ENCODE data around the gene MEF2C. TPM values are rescaled to one million over a fixed set of nuclear protein-coding genes. Genes with fewer than 3 reads are reported as not detected.
A peak's percentile ranks its signal among the peaks of the same experiment; 100 is the strongest.

The MEF2C gene
- total RNA-seq, 1 donor from 2014 or later: 0.26 TPM

GRCh38 chr5:88732181-88732633 lies 150.8 kb downstream of the MEF2C start:
- no peaks in the 10 kb centered on the region for H3K9me3 Mint-ChIP-seq
- no peaks in the 10 kb centered on the region for H3K9me3 ChIP-seq (ENCODE audit: low read depth)
- H3K9ac ChIP-seq: no peak overlapping the region
- no peak for DNase-seq (ENCODE audit: low spot score)
- no peaks in the 10 kb centered on the region for H4K20me1 ChIP-seq (ENCODE audit: low read depth)
- no peak for TF ChIP-seq EZH2 (IDR thresholded peaks at IDR 0.05)
- TF ChIP-seq, protein P1, sequence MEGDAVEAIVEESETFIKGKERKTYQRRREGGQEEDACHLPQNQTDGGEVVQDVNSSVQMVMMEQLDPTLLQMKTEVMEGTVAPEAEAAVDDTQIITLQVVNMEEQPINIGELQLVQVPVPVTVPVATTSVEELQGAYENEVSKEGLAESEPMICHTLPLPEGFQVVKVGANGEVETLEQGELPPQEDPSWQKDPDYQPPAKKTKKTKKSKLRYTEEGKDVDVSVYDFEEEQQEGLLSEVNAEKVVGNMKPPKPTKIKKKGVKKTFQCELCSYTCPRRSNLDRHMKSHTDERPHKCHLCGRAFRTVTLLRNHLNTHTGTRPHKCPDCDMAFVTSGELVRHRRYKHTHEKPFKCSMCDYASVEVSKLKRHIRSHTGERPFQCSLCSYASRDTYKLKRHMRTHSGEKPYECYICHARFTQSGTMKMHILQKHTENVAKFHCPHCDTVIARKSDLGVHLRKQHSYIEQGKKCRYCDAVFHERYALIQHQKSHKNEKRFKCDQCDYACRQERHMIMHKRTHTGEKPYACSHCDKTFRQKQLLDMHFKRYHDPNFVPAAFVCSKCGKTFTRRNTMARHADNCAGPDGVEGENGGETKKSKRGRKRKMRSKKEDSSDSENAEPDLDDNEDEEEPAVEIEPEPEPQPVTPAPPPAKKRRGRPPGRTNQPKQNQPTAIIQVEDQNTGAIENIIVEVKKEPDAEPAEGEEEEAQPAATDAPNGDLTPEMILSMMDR (IDR thresholded peaks at IDR 0.05): no peak
- no peak for TF ChIP-seq EZH2phosphoT487 (IDR thresholded peaks at IDR 0.05)
- H3K4me3 ChIP-seq: no peak overlapping the region
- H3K27ac Mint-ChIP-seq: no peak overlapping the region
- no peak overlapping the region for H3K4me3 Mint-ChIP-seq
- H3K27ac ChIP-seq: no peak overlapping the region
- H3K79me2 ChIP-seq (ENCODE audit: low read depth): no peaks in the 10 kb centered on the region
- H3K27me3 Mint-ChIP-seq (ENCODE audit: insufficient read depth, low read depth): peaks cover 2% of the 10 kb centered on the region
- peaks cover 29% of the 10 kb centered on the region for H3K4me1 Mint-ChIP-seq
- H3F3A ChIP-seq (ENCODE audit: low read depth): peaks cover 24% of the 10 kb centered on the region
- peaks cover 32% of the 10 kb centered on the region for H3K4me1 ChIP-seq
- H2AFZ ChIP-seq (replicated peaks): no peak overlapping the region
- peak overlapping the region; percentile 34 for H3K4me2 ChIP-seq
- no peaks in the 10 kb centered on the region for H3K36me3 ChIP-seq
- H3K36me3 Mint-ChIP-seq: no peaks in the 10 kb centered on the region
- no peaks in the 10 kb centered on the region for H3K27me3 ChIP-seq

DNA sequence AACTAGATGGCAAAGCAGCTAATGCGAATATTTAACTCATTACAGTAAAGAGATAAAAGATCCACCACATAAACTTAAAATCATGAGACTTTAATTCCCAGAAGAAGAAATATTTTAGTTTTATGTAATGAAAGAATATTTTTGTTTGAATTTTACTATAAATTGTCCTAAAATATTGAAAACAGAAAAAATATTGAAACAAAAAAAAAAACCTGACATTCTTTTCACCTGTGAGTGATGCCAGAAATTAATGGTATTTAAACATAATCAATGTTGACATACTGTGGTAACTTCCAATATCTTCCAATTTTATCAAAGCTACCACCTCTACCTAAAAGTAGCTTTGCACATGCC lies 153.2 kb downstream of the MEF2C start:
- Histone ChIP-seq H3K36me3 (no peaks in the 10 kb centered on the region), H3K4me2 (no peak overlapping the region), H3K27ac (no peak overlapping the region), H3K4me1 (peaks cover 39% of the 10 kb centered on the region), H3K27me3 (no peaks in the 10 kb centered on the region), H3K79me2 (ENCODE audit: low read depth) (no peaks in the 10 kb centered on the region), H3K4me3 (no peak overlapping the region), H2AFZ (replicated peaks) (no peak overlapping the region), H3K9me3 (ENCODE audit: low read depth) (no peaks in the 10 kb centered on the region), H3F3A (ENCODE audit: low read depth) (peaks cover 32% of the 10 kb centered on the region), H3K9ac (no peak overlapping the region), H4K20me1 (ENCODE audit: low read depth) (no peaks in the 10 kb centered on the region)
- H3K4me3 Mint-ChIP-seq: no peak overlapping the region
- TF ChIP-seq EZH2phosphoT487 (IDR thresholded peaks at IDR 0.05): no peak
- no peak for TF ChIP-seq EZH2 (IDR thresholded peaks at IDR 0.05)
- TF ChIP-seq, protein P1 (IDR thresholded peaks at IDR 0.05): no peak
- DNase-seq (ENCODE audit: low spot score): no peak
- H3K4me1 Mint-ChIP-seq: peaks cover 27% of the 10 kb centered on the region
- no peaks in the 10 kb centered on the region for H3K9me3 Mint-ChIP-seq
- peaks cover 2% of the 10 kb centered on the region for H3K27me3 Mint-ChIP-seq (ENCODE audit: insufficient read depth, low read depth)
- H3K27ac Mint-ChIP-seq: no peak overlapping the region
- H3K36me3 Mint-ChIP-seq: no peaks in the 10 kb centered on the region

DNA sequence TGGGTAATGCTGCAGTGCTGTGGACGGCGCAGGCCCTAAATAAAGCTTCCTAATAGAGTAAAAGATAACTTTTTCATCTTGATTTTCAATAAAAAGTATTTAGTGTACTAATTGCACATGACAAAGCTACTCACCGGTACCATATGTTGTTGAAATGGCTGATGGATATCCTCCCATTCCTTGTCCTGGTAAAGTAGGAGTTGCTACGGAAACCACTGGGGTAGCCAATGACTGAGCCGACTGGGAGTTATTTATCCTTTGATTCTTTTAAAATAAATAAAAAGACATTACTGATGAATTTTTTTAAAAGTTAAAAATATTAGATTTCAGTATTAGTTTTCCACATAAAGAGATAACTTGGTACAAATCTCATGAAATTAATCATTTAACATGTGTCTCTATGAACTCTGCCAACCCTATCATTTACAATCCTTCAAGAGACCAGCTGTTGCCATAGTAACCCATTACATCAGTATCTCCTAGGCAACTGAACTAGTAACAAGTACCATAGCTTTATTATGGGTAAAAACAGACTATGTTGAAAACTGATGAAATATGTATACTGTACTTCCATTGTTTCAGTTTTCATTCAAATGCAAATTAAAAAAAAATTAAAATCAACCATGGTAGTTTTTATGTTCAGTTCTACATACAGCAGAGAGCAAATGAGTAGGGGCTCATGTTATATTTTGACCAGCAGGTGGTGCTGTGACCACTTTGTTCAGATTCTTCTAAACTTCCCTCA lies 153.7 kb downstream of the MEF2C start:
- peak; percentile 84 for DNase-seq (ENCODE audit: low spot score)
- no peaks in the 10 kb centered on the region for H3K36me3 ChIP-seq

More for the DNA sequence above, 153.7 kb downstream of the MEF2C start:
- Histone ChIP-seq H2AFZ (replicated peaks) (no peak overlapping the region), H3K27ac (no peak overlapping the region), H4K20me1 (ENCODE audit: low read depth) (no peaks in the 10 kb centered on the region), H3K9me3 (ENCODE audit: low read depth) (no peaks in the 10 kb centered on the region), H3K79me2 (ENCODE audit: low read depth) (no peaks in the 10 kb centered on the region), H3K27me3 (no peaks in the 10 kb centered on the region), H3F3A (ENCODE audit: low read depth) (peaks cover 32% of the 10 kb centered on the region), H3K9ac (no peak overlapping the region), H3K4me2 (no peak overlapping the region), H3K4me3 (no peak overlapping the region), H3K4me1 (peaks cover 39% of the 10 kb centered on the region)
- peaks cover 26% of the 10 kb centered on the region for H3K4me1 Mint-ChIP-seq
- peaks cover 2% of the 10 kb centered on the region for H3K27me3 Mint-ChIP-seq (ENCODE audit: insufficient read depth, low read depth)
- TF ChIP-seq EZH2 (IDR thresholded peaks at IDR 0.05) (no peak), EZH2phosphoT487 (IDR thresholded peaks at IDR 0.05) (no peak)
- TF ChIP-seq, protein P1 (IDR thresholded peaks at IDR 0.05): peak; percentile 91
- no peak overlapping the region for H3K27ac Mint-ChIP-seq
- no peaks in the 10 kb centered on the region for H3K36me3 Mint-ChIP-seq
- H3K4me3 Mint-ChIP-seq: no peak overlapping the region
- no peaks in the 10 kb centered on the region for H3K9me3 Mint-ChIP-seq
